Measurements from ENCODE around the gene COA1.
"Not testable (repeated sequence)": the region's sequence is repeated elsewhere in the genome, so short reads cannot be mapped to it uniquely, and the experiment has no call there.

Gene COA1

GRCh38 chr7:43729214-43729923 lies at the start of gene COA1:
TSS of gene COA1 (minus strand) at chr7:43729523. CDS start at chr7:43648614, 80,909 bp downstream.
- peak; percentile 85 for DNase-seq

GRCh38 chr7:43778293-43779044 lies 49.1 kb upstream of the COA1 start:
- DNase-seq: not testable (repeated sequence)

- DNase-seq: not testable (repeated sequence)
These were observed 45.9 kb upstream of the COA1 start for GRCh38 chr7:43775255-43775654.

GRCh38 chr7:43773268-43773667 lies 43.9 kb upstream of the COA1 start:
- not testable (repeated sequence) for DNase-seq

- no peak for DNase-seq
These were observed 42.2 kb upstream of the COA1 start for GRCh38 chr7:43771573-43771972.

GRCh38 chr7:43771128-43771527 lies 41.8 kb upstream of the COA1 start:
- no peak for DNase-seq

GRCh38 chr7:43769791-43770465 lies 40.6 kb upstream of the COA1 start:
- DNase-seq: no peak

GRCh38 chr7:43769281-43769680 lies 40.0 kb upstream of the COA1 start:
- DNase-seq: no peak

- no peak for DNase-seq
These were observed 39.6 kb upstream of the COA1 start for GRCh38 chr7:43768887-43769272.

GRCh38 chr7:43768201-43768886 lies 39.0 kb upstream of the COA1 start:
- no peak for DNase-seq

GRCh38 chr7:43767311-43767710 lies 38.0 kb upstream of the COA1 start:
- no peak for DNase-seq

- no peak for DNase-seq
These were observed 37.2 kb upstream of the COA1 start for GRCh38 chr7:43766564-43766963.

GRCh38 chr7:43764807-43765491 lies 35.6 kb upstream of the COA1 start:
- DNase-seq: peak; percentile 6

GRCh38 chr7:43764039-43764761 lies 34.9 kb upstream of the COA1 start:
- no peak for DNase-seq

- DNase-seq: no peak
These were observed 33.9 kb upstream of the COA1 start for GRCh38 chr7:43763183-43763582.

- peak; percentile 14 for DNase-seq
These were observed 32.8 kb upstream of the COA1 start for GRCh38 chr7:43761938-43762692.

- no peak for DNase-seq
These were observed 32.1 kb upstream of the COA1 start for GRCh38 chr7:43761382-43761781.

- no peak for DNase-seq
These were observed 31.5 kb upstream of the COA1 start for GRCh38 chr7:43760861-43761260.

GRCh38 chr7:43758822-43759683 lies 29.7 kb upstream of the COA1 start:
- DNase-seq: no peak

Measured in MV-4-11 (cell line).